CD4-positive, alpha-beta T cell (primary cell): ENCODE data around the gene PLSCR5. TPM values are rescaled to one million over a fixed set of nuclear protein-coding genes. Genes with fewer than 3 reads are reported as not detected.

Source experiments
- ATAC-seq: fragments of 200-7000 bp; cut with Tn5 transposase; one replicate; pipeline ENCODE4 v1.10.0; 2022; ENCODE audit warnings: mild to moderate bottlenecking; ENCODE audit not compliant: poor library complexity
- CTCF ChIA-PET: fragments of 350-600 bp; sonication (Branson Sonifier 250); formaldehyde crosslinking; loops from one replicate; lab custom pipeline; 2021; ENCODE audit warnings: antibody characterized with exemption, inconsistent platforms; lab: Charles Lee
- POLR2A ChIA-PET: fragments of 350-600 bp; sonication (Branson Sonifier 250); formaldehyde crosslinking; loops from one replicate; lab custom pipeline; 2021; ENCODE audit warnings: antibody characterized with exemption, inconsistent platforms; lab: Charles Lee
- DNase-seq, 14 experiments: peaks; one replicate each; pipeline ENCODE4 v3.0.0-alpha.2; 2013 to 2020; ENCODE audit warnings: mixed read lengths in 2 of 14
- H3K27ac ChIP-seq, 2 donors: one replicate each; pipeline versions ENCODE4 v1.5.1 to v1.7.0; 2013; ENCODE audit warnings: low read length in 2 of 2, low read depth in 1 of 2, mild to moderate bottlenecking in 1 of 2
- H3K27me3 ChIP-seq, 2 experiments: 1 replicate in 1 of 2; 2 replicates in 1 of 2; pipeline versions ENCODE4 v1.6.1 to v1.7.0; 2013; ENCODE audit warnings: low read length in 2 of 2, control low read depth in 1 of 2, mild to moderate bottlenecking in 1 of 2, moderate library complexity in 1 of 2; ENCODE audit not compliant: insufficient read depth in 2 of 2, control insufficient read depth in 1 of 2
- H3K36me3 ChIP-seq: one replicate; pipeline ENCODE4 v1.6.1; 2013; ENCODE audit warnings: low read length, control low read depth; ENCODE audit not compliant: insufficient read depth
- H3K4me1 ChIP-seq: one replicate; pipeline ENCODE4 v1.6.1; 2013; ENCODE audit warnings: low read length, control low read depth; ENCODE audit not compliant: insufficient read depth
- H3K4me3 ChIP-seq: one replicate; pipeline ENCODE4 v1.5.1; 2013; ENCODE audit warnings: mild to moderate bottlenecking, low read length, moderate library complexity
- H3K9me3 ChIP-seq, 2 experiments: 1 replicate in 1 of 2; 2 replicates in 1 of 2; pipeline versions ENCODE4 v1.6.1 to v1.7.0; 2013; ENCODE audit warnings: low read length in 2 of 2, mild to moderate bottlenecking in 2 of 2, control low read depth in 1 of 2, moderate library complexity in 1 of 2; ENCODE audit not compliant: control insufficient read depth in 1 of 2, insufficient read depth in 1 of 2
- H3K27ac Mint-ChIP-seq: one replicate; pipeline ENCODE4 v1.8.0; 2020; ENCODE audit warnings: mixed read lengths
- H3K27me3 Mint-ChIP-seq: one replicate; pipeline ENCODE4 v1.8.0; 2021; ENCODE audit warnings: mixed read lengths
- H3K36me3 Mint-ChIP-seq: one replicate; pipeline ENCODE4 v1.8.0; 2021; ENCODE audit warnings: low read depth, mixed read lengths
- H3K4me1 Mint-ChIP-seq: one replicate; pipeline ENCODE4 v1.8.0; 2021; ENCODE audit warnings: low read depth, mixed read lengths
- H3K4me3 Mint-ChIP-seq: one replicate; pipeline ENCODE4 v1.8.0; 2020; ENCODE audit warnings: mild to moderate bottlenecking, mixed read lengths
- H3K9me3 Mint-ChIP-seq: one replicate; pipeline ENCODE4 v1.8.0; 2020; ENCODE audit warnings: mixed read lengths
- intact Hi-C, 2 experiments: fragments of 100-400 bp; cut with DNase I in 1 of 2; cut with micrococcal nuclease in 1 of 2; formaldehyde crosslinking; loops; one replicate each; pipeline versions ENCODE4 v1.15.1 to v1.9.0; 2023 to 2025; cut with DNase I, micrococcal nuclease
- polyA plus RNA-seq, 2 donors: library from polyadenylated mRNA; unstranded; fragments of 120-200 nt; gene quantifications; one replicate each; pipeline ENCODE4 v1.2.1, GENCODE V29; 2013
- total RNA-seq, 174 experiments: library from RNA in 2 of 174; stranded (reverse) in 2 of 174; gene quantifications; one replicate each; pipeline ENCODE4 v1.2.3 and lab custom pipeline; 2021 to 2026
- TF ChIP-seq, protein P1 (sequence below): fragments of 200-600 bp; IDR thresholded peaks from one replicate; pipeline ENCODE4 v1.8.0; 2022; ENCODE audit warnings: antibody characterized with exemption, mild to moderate bottlenecking

PLSCR5 gene, protein sequence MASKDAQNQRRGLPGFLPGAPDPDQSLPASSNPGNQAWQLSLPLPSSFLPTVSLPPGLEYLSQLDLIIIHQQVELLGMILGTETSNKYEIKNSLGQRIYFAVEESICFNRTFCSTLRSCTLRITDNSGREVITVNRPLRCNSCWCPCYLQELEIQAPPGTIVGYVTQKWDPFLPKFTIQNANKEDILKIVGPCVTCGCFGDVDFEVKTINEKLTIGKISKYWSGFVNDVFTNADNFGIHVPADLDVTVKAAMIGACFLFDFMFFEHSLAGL
- total RNA-seq (not detected), total RNA-seq (lab: John Stamatoyannopoulos, UW) (0 to 0.06 (median 0) reads per million in 172 experiments)
- polyA plus RNA-seq (2013, experiment 1 of 2): not detected
- polyA plus RNA-seq (2013, experiment 2 of 2): not detected

DNA sequence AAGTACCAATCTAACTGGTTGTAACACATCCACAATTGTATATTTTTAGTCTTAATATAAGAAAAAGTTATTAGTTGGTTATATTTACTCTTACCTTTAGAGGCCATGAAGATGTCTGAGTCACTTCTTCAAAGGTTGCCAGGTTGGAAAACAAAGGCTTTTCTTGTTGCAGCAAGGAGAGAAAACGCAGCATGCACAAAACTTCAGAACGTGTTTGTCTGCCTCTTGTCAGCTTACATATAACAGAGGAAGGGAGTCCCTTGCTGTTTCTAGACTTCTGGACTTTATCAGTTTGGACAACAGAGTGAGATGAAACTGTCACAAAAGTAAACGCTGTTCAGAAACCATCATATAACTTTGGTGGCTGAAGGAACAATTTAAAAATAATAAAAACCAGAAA lies at the start of gene PLSCR5:
PLSCR5 (minus strand) TSS at position 241 of the 400 bp plus-strand sequence; CDS start at position 107, 134 bp downstream.
- no peaks in the 10 kb centered on the region for H3K4me1 Mint-ChIP-seq
- ChIA-PET POLR2A (no interaction called here), CTCF (no interaction called here)
- intact Hi-C loops: no loop called here
- H3K4me1 ChIP-seq: no peaks in the 10 kb centered on the region
- ATAC-seq (no peak), DNase-seq (no peak)
- no peaks in the 10 kb centered on the region for H3K9me3 ChIP-seq
- no peaks in the 10 kb centered on the region for H3K36me3 Mint-ChIP-seq
- no peaks in the 10 kb centered on the region for H3K27me3 Mint-ChIP-seq
- no peak within 1 kb of the TSS for H3K27ac ChIP-seq
- no peak within 1 kb of the TSS for H3K4me3 Mint-ChIP-seq
- no peak within 1 kb of the TSS for H3K4me3 ChIP-seq
- H3K36me3 ChIP-seq: no peaks in the 10 kb centered on the region
- TF ChIP-seq, protein P1, sequence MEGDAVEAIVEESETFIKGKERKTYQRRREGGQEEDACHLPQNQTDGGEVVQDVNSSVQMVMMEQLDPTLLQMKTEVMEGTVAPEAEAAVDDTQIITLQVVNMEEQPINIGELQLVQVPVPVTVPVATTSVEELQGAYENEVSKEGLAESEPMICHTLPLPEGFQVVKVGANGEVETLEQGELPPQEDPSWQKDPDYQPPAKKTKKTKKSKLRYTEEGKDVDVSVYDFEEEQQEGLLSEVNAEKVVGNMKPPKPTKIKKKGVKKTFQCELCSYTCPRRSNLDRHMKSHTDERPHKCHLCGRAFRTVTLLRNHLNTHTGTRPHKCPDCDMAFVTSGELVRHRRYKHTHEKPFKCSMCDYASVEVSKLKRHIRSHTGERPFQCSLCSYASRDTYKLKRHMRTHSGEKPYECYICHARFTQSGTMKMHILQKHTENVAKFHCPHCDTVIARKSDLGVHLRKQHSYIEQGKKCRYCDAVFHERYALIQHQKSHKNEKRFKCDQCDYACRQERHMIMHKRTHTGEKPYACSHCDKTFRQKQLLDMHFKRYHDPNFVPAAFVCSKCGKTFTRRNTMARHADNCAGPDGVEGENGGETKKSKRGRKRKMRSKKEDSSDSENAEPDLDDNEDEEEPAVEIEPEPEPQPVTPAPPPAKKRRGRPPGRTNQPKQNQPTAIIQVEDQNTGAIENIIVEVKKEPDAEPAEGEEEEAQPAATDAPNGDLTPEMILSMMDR: no peak
- no peaks in the 10 kb centered on the region for H3K9me3 Mint-ChIP-seq
- H3K27me3 ChIP-seq: peaks cover 0 to 2% of the 10 kb centered on the region in 2 experiments
- H3K27ac Mint-ChIP-seq: no peak within 1 kb of the TSS

DNA sequence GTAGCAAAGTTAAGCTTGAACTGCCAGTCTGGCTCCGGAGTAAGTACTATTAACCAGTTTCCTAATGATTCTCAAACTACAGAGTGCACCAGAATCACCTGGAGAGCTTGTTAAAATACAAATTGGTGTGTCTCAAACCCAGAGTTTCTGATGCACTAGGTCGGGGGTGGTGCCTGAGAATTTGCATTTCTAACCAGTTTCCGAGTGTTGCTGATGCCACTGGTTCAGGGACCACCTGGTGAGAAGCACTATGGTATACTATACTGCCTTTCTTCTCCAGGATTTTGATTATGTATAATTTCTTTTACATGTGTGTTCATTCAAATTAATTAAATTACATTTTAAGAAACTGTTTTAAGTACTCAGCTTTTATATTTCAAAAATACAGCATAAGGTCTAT lies 48.8 kb upstream of the PLSCR5 start:
- Mint-ChIP-seq H3K36me3 (no peaks in the 10 kb centered on the region), H3K4me1 (no peaks in the 10 kb centered on the region), H3K9me3 (no peaks in the 10 kb centered on the region), H3K4me3 (no peak overlapping the region), H3K27ac (no peak overlapping the region), H3K27me3 (peaks cover 4% of the 10 kb centered on the region)
- H3K27ac ChIP-seq: no peak overlapping the region
- intact Hi-C loops: no loop called here
- POLR2A ChIA-PET: no interaction called here
- DNase-seq (no peak), ATAC-seq (no peak)
- H3K9me3 ChIP-seq: peaks cover 5 to 9% of the 10 kb centered on the region in 2 experiments
- TF ChIP-seq, protein P1: no peak
- no peaks in the 10 kb centered on the region for H3K36me3 ChIP-seq
- no peaks in the 10 kb centered on the region for H3K27me3 ChIP-seq
- CTCF ChIA-PET: no interaction called here
- H3K4me1 ChIP-seq: no peaks in the 10 kb centered on the region
- H3K4me3 ChIP-seq: no peak overlapping the region

DNA sequence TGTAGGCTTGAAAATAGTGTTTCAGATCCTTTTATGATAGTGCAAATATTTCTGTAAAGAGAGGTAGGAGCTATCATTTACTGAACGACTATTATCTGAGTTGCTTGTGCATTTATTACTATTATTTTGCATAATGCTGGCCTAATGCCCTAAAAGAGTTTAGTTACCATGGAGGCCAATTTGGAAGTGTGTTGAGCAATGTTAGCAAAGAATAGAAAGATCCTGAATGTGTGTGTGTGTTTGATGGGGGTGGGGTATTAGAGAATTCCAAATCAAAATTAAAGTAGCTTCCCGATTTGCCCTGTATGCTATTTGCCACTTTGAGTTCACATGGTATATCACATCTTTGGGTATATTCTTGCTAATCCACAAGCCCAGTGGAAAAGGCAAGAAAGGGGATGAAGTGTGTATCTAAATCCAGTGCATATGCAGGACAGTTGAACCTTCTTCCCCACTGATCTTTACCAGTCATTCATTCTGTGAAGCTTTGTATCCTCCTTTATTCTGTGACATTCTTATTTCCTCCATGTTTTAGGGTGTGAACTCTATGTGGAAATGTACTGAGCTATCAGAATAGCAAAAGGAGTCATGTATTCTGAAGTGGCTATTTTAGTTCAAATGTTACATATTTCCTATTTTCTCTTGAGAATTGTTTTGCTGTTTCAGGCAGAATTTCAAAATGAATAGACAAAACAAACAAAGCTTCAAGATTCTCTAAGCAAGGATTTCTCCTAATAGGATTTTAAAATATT lies 45.7 kb upstream of the PLSCR5 start:
- no peaks in the 10 kb centered on the region for H3K9me3 ChIP-seq
- DNase-seq (no peak), ATAC-seq (no peak)
- ChIA-PET CTCF (no interaction called here), POLR2A (no interaction called here)
- peaks cover 4% of the 10 kb centered on the region for H3K27me3 Mint-ChIP-seq
- no peak overlapping the region for H3K4me3 ChIP-seq
- H3K4me3 Mint-ChIP-seq: no peak overlapping the region
- no peaks in the 10 kb centered on the region for H3K36me3 Mint-ChIP-seq
- TF ChIP-seq, protein P1: no peak
- H3K9me3 Mint-ChIP-seq: no peaks in the 10 kb centered on the region
- intact Hi-C loops: no loop called here
- H3K4me1 Mint-ChIP-seq: no peaks in the 10 kb centered on the region
- H3K27ac Mint-ChIP-seq: no peak overlapping the region
- H3K27me3 ChIP-seq: no peaks in the 10 kb centered on the region
- H3K36me3 ChIP-seq: no peaks in the 10 kb centered on the region
- no peaks in the 10 kb centered on the region for H3K4me1 ChIP-seq
- H3K27ac ChIP-seq: no peak overlapping the region
